Activated naive CD4-positive, alpha-beta T cell treated with anti-CD3 and anti-CD28 coated beads for 36 hours (primary cell): ENCODE measurements around the gene SLCO3A1. TPM values are rescaled to one million over a fixed set of nuclear protein-coding genes. Genes with fewer than 3 reads are reported as not detected.
A peak's percentile ranks its signal among the peaks of the same experiment; 100 is the strongest.

Source experiments
- CTCF ChIA-PET: fragments of 350-600 bp; sonication (Branson Sonifier 250); formaldehyde crosslinking; loops from one replicate; lab custom pipeline; 2021; ENCODE audit warnings: antibody characterized with exemption; lab: Charles Lee
- DNase-seq: peaks from one replicate; pipeline ENCODE4 v3.0.0-alpha.2; 2020
- H3K27ac Mint-ChIP-seq: one replicate; pipeline ENCODE4 v1.8.0; 2021; ENCODE audit warnings: mild to moderate bottlenecking, mixed read lengths
- H3K27me3 Mint-ChIP-seq: one replicate; pipeline ENCODE4 v1.8.0; 2021; ENCODE audit warnings: low read depth, mixed read lengths
- H3K36me3 Mint-ChIP-seq: one replicate; pipeline ENCODE4 v1.8.0; 2021; ENCODE audit warnings: low read depth, mixed read lengths
- H3K4me1 Mint-ChIP-seq: one replicate; pipeline ENCODE4 v1.8.0; 2021; ENCODE audit warnings: low read depth, mixed read lengths
- H3K4me3 Mint-ChIP-seq: one replicate; pipeline ENCODE4 v1.8.0; 2021; ENCODE audit warnings: mild to moderate bottlenecking, moderate library complexity, mixed read lengths
- H3K9me3 Mint-ChIP-seq: one replicate; pipeline ENCODE4 v1.8.0; 2021; ENCODE audit warnings: mixed read lengths
- intact Hi-C: fragments of 100-400 bp; cut with micrococcal nuclease; formaldehyde crosslinking; loops from one replicate; pipeline ENCODE4 v1.15.1; 2023
- total RNA-seq, 2 experiments: library from RNA; stranded (reverse); gene quantifications; one replicate each; pipeline ENCODE4 v1.2.3, GENCODE V29; 2021

Gene SLCO3A1
- total RNA-seq, 2 experiments from 2014 or later = 3.1 to 3.3 TPM

GRCh38 chr15:91849180-91849579 is 4.3 kb upstream of the SLCO3A1 start:
- intact Hi-C loops = loop anchor here (1.0 kb wide), 1 partner anchor 228 kb away; no protein-coding TSS in a partner anchor
- Mint-ChIP-seq H3K4me1 (peaks cover 23% of the 10 kb centered on the region), H3K4me3 (peak overlapping the region; percentile 48), H3K9me3 (no peaks in the 10 kb centered on the region), H3K27me3 (no peaks in the 10 kb centered on the region), H3K27ac (no peak overlapping the region), H3K36me3 (no peaks in the 10 kb centered on the region)
- CTCF ChIA-PET = interaction anchor here (0.5 to 8.3 kb wide), 23 partner anchors 14 to 574 kb away, joined by 3 to 83 read pairs (median 4); no protein-coding TSS in a partner anchor
- DNase-seq = no peak

- CTCF ChIA-PET = interaction anchor here (0.5 to 8.3 kb wide), 22 partner anchors 15 to 547 kb away, joined by 3 to 83 read pairs (median 4); no protein-coding TSS in a partner anchor
- no peak overlapping the region for H3K27ac Mint-ChIP-seq
- H3K4me3 Mint-ChIP-seq = peak overlapping the region; percentile 48
Observed at GRCh38 chr15:91849749-91850161, 3.8 kb upstream of the SLCO3A1 start.

GRCh38 chr15:91852741-91853510 is 582 bp upstream of the SLCO3A1 start:
- peak; percentile 68 for DNase-seq

More at GRCh38 chr15:91849749-91850161, 3.8 kb upstream of the SLCO3A1 start:
- Mint-ChIP-seq H3K9me3 (no peaks in the 10 kb centered on the region), H3K4me1 (peaks cover 28% of the 10 kb centered on the region), H3K27me3 (peaks cover under 1% of the 10 kb centered on the region), H3K36me3 (no peaks in the 10 kb centered on the region)
- DNase-seq = peak; percentile 18
- intact Hi-C loops = loop anchor here (1.0 kb wide), 1 partner anchor 228 kb away; no protein-coding TSS in a partner anchor

GRCh38 chr15:91853948-91854638 is 585 bp downstream of the SLCO3A1 start:
- Mint-ChIP-seq H3K27ac (no peak overlapping the region), H3K36me3 (no peaks in the 10 kb centered on the region), H3K27me3 (peaks cover 5% of the 10 kb centered on the region), H3K4me3 (peak overlapping the region; percentile 79), H3K9me3 (no peaks in the 10 kb centered on the region), H3K4me1 (peaks cover 70% of the 10 kb centered on the region)
- intact Hi-C loops = loop anchor here (1.0 to 2.0 kb wide), 4 partner anchors 87 to 305 kb away; no protein-coding TSS in a partner anchor
- CTCF ChIA-PET = interaction anchor here (0.5 to 8.3 kb wide), 10 partner anchors 11 to 223 kb away, joined by 3 to 83 read pairs (median 4); no protein-coding TSS in a partner anchor
- peak; percentile 40 for DNase-seq

More at GRCh38 chr15:91852741-91853510, 582 bp upstream of the SLCO3A1 start:
- no peaks in the 10 kb centered on the region for H3K9me3 Mint-ChIP-seq
- H3K4me3 Mint-ChIP-seq = peak overlapping the region; percentile 79
- H3K4me1 Mint-ChIP-seq = peaks cover 59% of the 10 kb centered on the region
- CTCF ChIA-PET = interaction anchor here (0.7 to 8.3 kb wide), 10 partner anchors 8 to 230 kb away, joined by 3 to 83 read pairs (median 4); no protein-coding TSS in a partner anchor
- H3K27ac Mint-ChIP-seq = peak overlapping the region; percentile 61
- peaks cover 5% of the 10 kb centered on the region for H3K27me3 Mint-ChIP-seq
- intact Hi-C loops = loop anchor here (1.0 to 2.0 kb wide), 3 partner anchors 147 to 550 kb away; no protein-coding TSS in a partner anchor
- no peaks in the 10 kb centered on the region for H3K36me3 Mint-ChIP-seq

- Mint-ChIP-seq H3K4me1 (peaks cover 70% of the 10 kb centered on the region), H3K36me3 (no peaks in the 10 kb centered on the region), H3K4me3 (peak overlapping the region; percentile 79), H3K9me3 (no peaks in the 10 kb centered on the region), H3K27me3 (peaks cover 5% of the 10 kb centered on the region), H3K27ac (no peak overlapping the region)
- CTCF ChIA-PET = interaction anchor here (0.6 to 8.3 kb wide), 9 partner anchors 10 to 223 kb away, joined by 3 to 83 read pairs (median 4); no protein-coding TSS in a partner anchor
- intact Hi-C loops = loop anchor here (2.0 kb wide), 2 partner anchors 86 to 214 kb away; no protein-coding TSS in a partner anchor
- peak; percentile 45 for DNase-seq
Observed at GRCh38 chr15:91854639-91854990, 1.1 kb downstream of the SLCO3A1 start.

- Mint-ChIP-seq H3K9me3 (no peaks in the 10 kb centered on the region), H3K27ac (no peak overlapping the region), H3K4me3 (no peak overlapping the region), H3K36me3 (no peaks in the 10 kb centered on the region), H3K4me1 (peaks cover 70% of the 10 kb centered on the region), H3K27me3 (peaks cover 5% of the 10 kb centered on the region)
- DNase-seq = no peak
- intact Hi-C loops = loop anchor here (2.0 to 5.0 kb wide), 4 partner anchors 67 to 214 kb away; no protein-coding TSS in a partner anchor
- CTCF ChIA-PET = interaction anchor here (0.9 to 8.3 kb wide), 8 partner anchors 10 to 222 kb away, joined by 3 to 83 read pairs (median 5); no protein-coding TSS in a partner anchor
Observed at GRCh38 chr15:91855241-91855640, 1.7 kb downstream of the SLCO3A1 start.

GRCh38 chr15:91855684-91856489 is 2.4 kb downstream of the SLCO3A1 start:
- peak; percentile 46 for DNase-seq
- Mint-ChIP-seq H3K27me3 (peaks cover 5% of the 10 kb centered on the region), H3K4me3 (no peak overlapping the region), H3K36me3 (no peaks in the 10 kb centered on the region), H3K4me1 (peaks cover 75% of the 10 kb centered on the region), H3K27ac (no peak overlapping the region), H3K9me3 (no peaks in the 10 kb centered on the region)
- intact Hi-C loops = loop anchor here (2.0 to 5.0 kb wide), 5 partner anchors 66 to 385 kb away; no protein-coding TSS in a partner anchor
- CTCF ChIA-PET = interaction anchor here (0.9 to 8.3 kb wide), 6 partner anchors 10 to 221 kb away, joined by 3 to 83 read pairs (median 4); no protein-coding TSS in a partner anchor

- intact Hi-C loops = loop anchor here (1.0 to 5.0 kb wide), 5 partner anchors 65 to 768 kb away; no protein-coding TSS in a partner anchor
- Mint-ChIP-seq H3K36me3 (no peaks in the 10 kb centered on the region), H3K27ac (peak overlapping the region; percentile 47), H3K9me3 (no peaks in the 10 kb centered on the region), H3K4me3 (no peak overlapping the region), H3K4me1 (peaks cover 76% of the 10 kb centered on the region), H3K27me3 (peaks cover 5% of the 10 kb centered on the region)
- CTCF ChIA-PET = no interaction called here
- DNase-seq = peak; percentile 29
Observed at GRCh38 chr15:91857224-91857585, 3.7 kb downstream of the SLCO3A1 start.

GRCh38 chr15:91857772-91858171 is 4.3 kb downstream of the SLCO3A1 start:
- Mint-ChIP-seq H3K36me3 (no peaks in the 10 kb centered on the region), H3K4me3 (no peak overlapping the region), H3K9me3 (no peaks in the 10 kb centered on the region), H3K27me3 (peaks cover 5% of the 10 kb centered on the region), H3K27ac (peak overlapping the region; percentile 47), H3K4me1 (peaks cover 77% of the 10 kb centered on the region)
- peak; percentile 58 for DNase-seq
- CTCF ChIA-PET = no interaction called here
- intact Hi-C loops = loop anchor here (1.0 to 5.0 kb wide), 5 partner anchors 65 to 768 kb away; no protein-coding TSS in a partner anchor

GRCh38 chr15:91860498-91860897 is 7.0 kb downstream of the SLCO3A1 start:
- H3K4me3 Mint-ChIP-seq = no peak overlapping the region
- no peak for DNase-seq
- CTCF ChIA-PET = interaction anchor here (1.1 kb wide), 1 partner anchor 216 kb away, joined by 3 read pairs; no protein-coding TSS in a partner anchor
- H3K4me1 Mint-ChIP-seq = peaks cover 82% of the 10 kb centered on the region
- H3K36me3 Mint-ChIP-seq = no peaks in the 10 kb centered on the region
- no peaks in the 10 kb centered on the region for H3K9me3 Mint-ChIP-seq
- H3K27ac Mint-ChIP-seq = no peak overlapping the region
- H3K27me3 Mint-ChIP-seq = no peaks in the 10 kb centered on the region
- intact Hi-C loops = no loop called here

GRCh38 chr15:91861223-91861622 is 7.7 kb downstream of the SLCO3A1 start:
- intact Hi-C loops = no loop called here

More at GRCh38 chr15:91861223-91861622, 7.7 kb downstream of the SLCO3A1 start:
- DNase-seq = no peak
- CTCF ChIA-PET = interaction anchor here (0.9 kb wide), 1 partner anchor 9 kb away, joined by 3 read pairs; no protein-coding TSS in a partner anchor
- Mint-ChIP-seq H3K4me3 (no peak overlapping the region), H3K9me3 (no peaks in the 10 kb centered on the region), H3K4me1 (peaks cover 83% of the 10 kb centered on the region), H3K27me3 (no peaks in the 10 kb centered on the region), H3K27ac (no peak overlapping the region), H3K36me3 (no peaks in the 10 kb centered on the region)
